ENCODE measurements around the gene LRCOL1.

Gene LRCOL1

DNA sequence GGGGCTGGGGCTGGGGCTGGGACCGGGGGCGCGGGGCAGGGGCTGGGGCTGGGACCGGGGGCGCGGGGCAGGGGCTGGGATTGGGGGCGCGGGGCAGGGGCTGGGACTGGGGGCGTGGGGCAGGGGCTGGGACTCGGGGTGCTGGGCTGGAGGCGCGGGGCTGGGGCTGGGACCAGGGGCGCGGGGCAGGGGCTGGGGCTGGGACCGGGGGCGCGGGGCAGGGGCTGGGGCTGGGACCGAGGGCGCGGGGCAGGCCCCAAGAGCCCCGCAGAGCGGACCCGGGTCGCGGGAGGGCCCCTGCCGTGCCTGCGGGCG lies 8.6 kb upstream of the LRCOL1 start:
- no peak for DNase-seq

DNA sequence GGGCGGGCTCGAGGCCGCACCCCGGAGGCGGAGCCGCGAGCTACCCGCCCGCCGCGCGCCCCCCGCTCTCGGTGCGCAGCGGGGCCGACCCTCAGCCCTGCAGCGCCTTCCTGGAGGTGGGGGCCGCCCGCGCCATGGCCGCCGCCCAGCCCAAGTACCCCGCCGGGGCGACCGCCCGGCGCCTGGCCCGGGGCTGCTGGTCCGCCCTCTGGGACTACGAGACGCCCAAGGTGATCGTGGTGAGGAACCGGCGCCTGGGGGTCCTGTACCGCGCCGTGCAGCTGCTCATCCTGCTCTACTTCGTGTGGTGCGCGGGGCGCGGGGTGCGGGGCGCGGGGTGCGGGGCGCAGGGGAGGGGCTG lies 8.3 kb upstream of the LRCOL1 start, which contains the start of gene P2RX2:
P2RX2 (plus strand) TSS at position 94 of the 361 bp plus-strand sequence; CDS start at position 135, 41 bp downstream.
- no peak for DNase-seq

- DNase-seq: no peak
Measured at GRCh38 chr12:132617822-132618682, 7.7 kb upstream of the LRCOL1 start.

- no peak for DNase-seq
Measured at GRCh38 chr12:132617135-132617701, 6.8 kb upstream of the LRCOL1 start.

DNA sequence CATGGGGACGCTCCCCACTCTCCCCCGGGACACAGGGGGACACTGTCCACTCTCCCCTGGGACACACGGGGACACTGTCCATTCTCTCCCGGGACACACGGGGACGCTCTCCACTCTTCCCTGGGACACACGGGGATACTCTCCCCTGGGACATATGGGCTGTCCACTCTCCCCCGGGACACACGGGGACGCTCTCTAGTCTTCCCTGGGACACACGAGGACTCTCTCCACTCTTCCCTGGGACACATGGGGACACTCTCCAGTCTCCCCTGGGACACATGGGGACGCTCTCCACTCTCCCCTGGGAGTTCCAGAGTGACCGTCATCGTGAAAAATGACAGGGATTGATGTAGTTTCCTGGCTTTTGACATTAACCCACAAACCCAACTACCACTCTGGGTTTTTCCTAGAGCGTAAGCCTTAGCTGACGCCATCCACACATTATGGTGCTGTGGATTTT lies 5.2 kb upstream of the LRCOL1 start:
- DNase-seq: no peak

GRCh38 chr12:132614861-132615578 lies 4.6 kb upstream of the LRCOL1 start:
- DNase-seq: peak; percentile 70

- no peak for DNase-seq
Measured at GRCh38 chr12:132614029-132614428, 3.6 kb upstream of the LRCOL1 start.

- no peak for DNase-seq
Measured at GRCh38 chr12:132611620-132612019, 1.2 kb upstream of the LRCOL1 start.

DNA sequence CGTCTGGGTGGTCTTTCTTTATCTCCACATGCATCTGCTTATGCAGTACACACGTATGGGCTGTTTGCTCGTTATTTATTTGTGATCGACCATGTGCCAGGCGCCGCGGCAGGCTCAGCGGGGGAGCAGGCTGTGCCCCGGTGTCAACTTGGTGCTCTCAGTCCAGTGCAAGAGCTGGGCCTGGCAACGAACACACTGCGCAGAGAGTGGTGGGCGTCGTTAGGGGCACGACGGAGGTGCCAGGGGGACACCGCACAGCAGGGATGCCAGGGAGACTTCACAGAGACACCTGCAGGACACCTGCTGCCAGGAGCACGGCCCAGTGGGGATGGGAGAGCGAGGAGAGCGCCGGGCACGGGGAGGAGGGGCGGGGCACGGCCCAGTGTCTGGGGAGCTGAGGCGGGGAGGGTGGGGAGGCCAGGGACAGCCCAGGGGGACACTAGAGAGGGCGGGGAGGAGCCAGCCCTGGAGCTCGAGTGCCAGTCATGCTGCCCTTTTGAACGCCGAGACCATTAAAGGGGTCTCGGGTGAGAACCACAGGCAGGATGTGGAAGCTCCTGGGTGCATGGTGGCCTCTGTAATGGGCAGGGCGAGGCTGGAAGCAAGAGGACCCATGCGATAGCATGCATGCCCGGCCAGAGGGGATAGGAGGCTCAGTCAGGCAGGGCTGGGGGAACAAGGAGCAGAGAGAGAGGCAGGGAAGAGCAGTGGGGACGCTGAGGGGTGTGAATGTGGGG lies 652 bp upstream of the LRCOL1 start:
- no peak for DNase-seq

DNA sequence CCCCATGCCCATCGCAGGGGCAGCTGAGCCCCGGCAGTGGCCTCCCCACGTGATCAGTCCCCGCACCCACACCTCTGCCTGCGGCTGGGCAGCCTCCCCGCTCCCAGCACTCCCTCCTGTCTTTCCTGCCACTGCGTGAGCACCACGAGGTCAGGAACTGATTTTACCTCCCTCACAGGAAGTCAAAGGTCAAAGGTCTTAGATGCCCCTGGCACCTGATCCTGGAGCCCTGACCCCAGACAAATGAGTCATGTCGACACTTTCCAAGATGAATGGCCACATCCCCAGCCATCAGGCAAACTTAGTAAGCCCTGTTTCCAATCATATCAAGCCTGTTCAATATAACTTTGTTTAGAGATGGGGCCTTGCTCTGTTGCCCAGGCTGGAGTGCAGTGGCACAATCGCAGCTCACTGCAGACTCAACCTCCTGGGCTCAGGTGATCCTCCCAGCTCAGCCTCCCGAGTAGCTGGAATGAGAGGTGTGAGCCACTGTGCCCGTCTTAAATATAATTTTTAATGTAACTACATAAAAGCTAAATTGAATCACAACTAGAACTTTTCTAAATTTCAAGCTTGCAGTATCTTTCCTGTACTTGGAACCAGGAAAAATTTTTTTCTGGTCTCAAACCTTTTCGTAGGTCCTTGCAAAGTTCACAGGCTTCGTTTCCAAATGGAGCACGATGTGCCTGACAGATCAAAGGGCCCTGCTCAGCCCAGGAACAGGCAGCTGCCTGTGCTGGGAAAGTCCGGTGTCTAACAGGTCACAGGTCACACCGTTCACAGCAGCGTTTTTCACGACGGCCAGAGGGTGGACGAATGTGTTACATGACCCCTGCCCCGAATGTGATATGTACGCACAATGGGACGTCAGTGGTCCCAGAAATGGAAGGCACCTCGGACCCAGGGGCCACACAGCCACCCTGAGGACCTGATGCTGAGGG lies 1.9 kb downstream of the LRCOL1 start:
- no peak for DNase-seq

DNA sequence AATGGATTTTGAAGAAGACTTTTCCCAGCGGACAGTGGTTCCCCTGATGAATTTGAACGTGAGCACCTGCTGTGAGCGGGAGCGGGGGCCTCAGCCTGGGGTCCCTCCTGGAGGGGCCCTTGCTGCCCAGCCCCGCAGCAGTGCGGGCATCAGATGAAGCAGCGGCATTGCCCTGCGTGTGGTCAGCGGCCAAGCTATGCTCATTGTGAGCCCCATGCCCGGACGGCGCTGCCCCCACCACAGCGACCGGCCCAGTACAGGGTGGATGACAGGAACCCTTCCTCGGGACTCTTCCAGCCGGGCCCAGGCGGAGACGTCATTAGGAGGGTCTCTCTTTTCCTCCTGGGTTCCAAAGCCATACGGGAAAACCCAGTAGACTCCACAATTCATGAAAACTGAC lies 3.5 kb downstream of the LRCOL1 start:
- DNase-seq: no peak

GRCh38 chr12:132606466-132606865 lies 3.9 kb downstream of the LRCOL1 start:
- DNase-seq: no peak

DNA sequence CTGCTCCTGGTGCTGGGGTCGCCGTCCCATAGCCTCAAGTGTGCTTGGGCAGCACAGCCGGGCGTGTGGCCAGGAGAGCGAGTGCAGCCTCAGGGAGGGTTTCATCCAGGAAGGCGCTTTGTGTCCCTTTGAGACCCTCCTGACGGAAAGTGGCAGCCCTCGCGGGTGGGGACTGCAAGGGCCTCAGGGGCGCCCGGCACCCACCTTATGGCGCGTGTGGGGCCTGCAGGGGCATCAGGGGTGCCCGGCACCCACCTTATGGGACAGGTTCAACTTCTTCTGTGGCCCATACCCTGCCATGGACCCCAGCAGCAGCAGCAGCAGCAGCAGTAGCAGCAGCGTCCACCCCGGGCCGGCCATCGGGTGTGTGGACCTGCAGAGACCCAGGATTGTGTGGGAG lies 4.5 kb downstream of the LRCOL1 start:
- no peak for DNase-seq

DNA sequence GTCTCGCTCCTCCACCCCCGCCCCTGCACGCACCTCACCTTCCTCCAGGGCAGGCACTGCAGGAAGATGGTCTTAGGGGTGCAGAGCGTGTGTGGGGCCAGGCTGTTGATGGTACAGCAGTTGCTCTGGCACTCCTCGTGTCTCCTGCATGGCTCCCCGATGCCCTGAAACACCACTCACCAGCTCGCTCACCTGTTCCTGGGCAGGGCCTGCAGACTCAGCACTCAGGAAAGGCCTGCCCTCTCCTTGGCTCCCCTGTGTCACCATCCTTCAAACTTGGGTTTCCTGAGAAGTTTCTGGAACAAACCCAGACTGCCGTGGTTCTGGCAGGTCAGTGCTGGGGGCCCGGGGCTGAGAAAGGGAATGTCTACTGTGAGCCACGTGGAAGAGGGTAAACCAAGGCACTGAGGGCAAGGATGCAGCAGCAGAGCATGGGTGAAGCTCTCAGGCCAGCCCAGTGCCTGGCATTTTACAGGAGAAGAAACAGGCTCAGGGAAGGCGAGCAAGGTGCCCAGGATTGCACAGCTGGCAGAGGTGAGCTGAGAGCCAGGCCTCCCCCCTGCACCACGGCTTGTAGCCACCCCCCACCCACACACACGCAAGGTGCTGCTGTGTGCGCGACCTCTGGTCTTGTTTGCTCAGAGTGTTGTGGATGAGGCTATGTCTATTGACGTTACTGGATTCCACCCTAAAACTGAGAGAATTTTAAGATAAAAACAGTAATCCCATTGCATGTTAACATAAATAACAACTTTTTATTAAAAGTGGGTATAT lies 5.5 kb downstream of the LRCOL1 start:
- no peak for DNase-seq

DNA sequence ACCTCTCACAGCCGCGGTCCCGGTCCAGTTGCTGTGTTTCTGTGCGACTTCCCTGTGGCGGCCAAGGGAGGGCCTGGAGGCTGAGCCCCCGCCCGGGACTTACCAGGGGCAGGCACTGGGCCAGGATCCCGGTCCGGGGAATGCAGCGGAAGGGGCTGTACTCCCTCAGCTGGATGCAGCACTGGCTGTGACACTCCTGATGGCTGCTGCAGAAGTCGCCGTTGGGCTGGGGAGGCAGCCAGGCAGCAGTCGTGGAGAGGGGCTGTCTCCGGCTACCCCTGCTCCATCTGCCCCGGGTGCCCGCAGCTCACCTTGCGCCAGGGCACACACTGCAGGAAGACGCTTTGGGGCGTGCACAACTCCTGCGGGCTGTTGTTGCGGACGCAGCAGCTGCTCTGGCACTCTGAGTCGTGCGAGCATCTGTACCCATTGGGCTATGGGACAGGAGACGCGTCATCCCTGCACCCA lies 6.2 kb downstream of the LRCOL1 start:
- DNase-seq: no peak

DNA sequence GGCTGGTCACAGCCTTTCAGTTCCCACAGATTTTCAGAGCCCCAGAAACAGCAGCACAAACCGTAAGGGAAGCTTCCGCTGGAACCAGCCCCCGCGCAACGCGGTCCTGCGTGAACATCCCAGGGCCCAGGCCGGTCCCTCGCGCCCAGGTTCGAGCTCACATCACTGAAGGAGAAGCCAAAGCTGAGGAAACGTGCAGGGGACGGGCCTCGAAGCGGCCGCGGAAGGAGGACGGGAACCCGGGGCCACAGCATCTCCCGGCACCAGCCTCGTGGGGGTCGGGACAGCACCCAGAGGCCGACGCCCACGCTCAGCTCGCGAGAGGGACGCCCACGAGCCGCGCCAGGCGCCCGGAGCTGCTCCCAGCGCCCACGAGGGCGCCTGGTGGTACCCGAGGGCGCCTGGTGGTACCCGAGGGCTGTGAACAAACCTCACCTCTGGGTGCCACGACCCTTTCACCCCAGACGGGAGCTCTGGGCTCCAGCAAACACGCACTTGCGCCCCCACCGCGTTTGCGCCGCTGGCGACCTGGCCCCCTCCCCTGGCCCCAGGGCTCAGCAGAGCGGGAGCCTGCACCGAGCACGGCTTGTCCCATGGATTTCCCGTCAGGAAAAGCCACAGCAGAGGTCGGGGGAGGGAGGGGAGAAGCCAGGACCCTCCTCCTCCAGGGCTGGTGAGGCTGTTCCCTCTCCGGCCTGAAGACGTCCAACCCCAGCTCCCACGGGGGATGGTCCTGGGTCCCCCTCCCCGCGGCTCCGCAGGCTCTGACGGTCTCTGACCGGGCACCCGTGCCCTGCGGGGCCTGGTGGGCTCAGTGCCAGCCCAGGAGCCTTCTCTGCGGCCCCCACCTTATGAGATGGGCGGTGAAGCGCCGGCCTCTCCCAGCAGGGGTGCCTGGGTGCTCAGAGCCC lies 6.9 kb downstream of the LRCOL1 start:
- DNase-seq: no peak

GRCh38 chr12:132602572-132603239 lies 7.7 kb downstream of the LRCOL1 start:
- no peak for DNase-seq

DNA sequence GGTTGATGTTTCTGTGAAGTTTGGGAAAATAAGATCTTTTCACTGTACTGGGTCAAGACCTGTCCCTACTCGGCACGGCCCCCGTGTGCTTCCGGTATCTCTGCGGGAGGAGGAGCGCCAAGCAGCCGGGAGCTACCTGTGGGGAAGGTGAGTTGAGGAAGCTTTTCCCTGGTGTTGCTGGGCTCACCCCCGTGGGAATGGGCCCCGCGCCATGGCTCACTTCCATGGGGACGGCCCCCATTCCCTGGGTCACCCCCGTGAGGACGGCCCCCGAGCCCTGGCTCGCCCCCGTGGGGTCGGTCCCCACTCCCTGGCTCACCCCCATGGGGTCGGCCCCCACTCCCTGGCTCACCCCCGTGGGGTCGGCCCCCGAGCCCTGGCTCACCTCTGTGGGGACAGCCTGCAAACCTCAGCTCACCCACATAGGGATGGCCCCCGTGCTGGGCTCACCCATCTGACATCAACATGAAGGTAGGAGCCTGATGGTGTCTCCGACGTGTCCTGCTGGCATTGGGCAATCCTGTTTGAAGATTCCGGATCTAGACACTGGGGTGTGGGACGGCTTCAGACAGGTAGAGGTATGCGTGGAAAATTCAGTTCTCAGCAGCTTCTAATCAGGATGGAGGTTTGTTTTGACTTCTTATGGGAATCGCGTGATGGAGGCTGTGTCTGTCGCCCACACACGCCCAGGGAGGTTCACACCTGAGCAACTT lies 9.1 kb downstream of the LRCOL1 start:
- no peak for DNase-seq

Data from central memory CD4-positive, alpha-beta T cell (primary cell).